Memory B cell (primary cell): ENCODE measurements around the gene MTHFD1.
"Not testable (repeated sequence)": the region's sequence is repeated elsewhere in the genome, so short reads cannot be mapped to it uniquely, and the experiment has no call there.

Experiments
- ATAC-seq: fragments of 150-1000 bp; cut with Tn5 transposase; 2 replicates; pipeline ENCODE4 v1.10.0; 2021; ENCODE audit warnings: low read depth, mild to moderate bottlenecking, moderate library complexity
- DNase-seq, 2 donors: peaks; one replicate each; pipeline ENCODE4 v3.0.0; 2022; ENCODE audit warnings: low spot score in 2 of 2
- H3K27ac Mint-ChIP-seq: one replicate; pipeline ENCODE4 v1.8.0; 2022; ENCODE audit warnings: mild to moderate bottlenecking, moderate library complexity, mixed read lengths
- H3K27me3 Mint-ChIP-seq: one replicate; pipeline ENCODE4 v1.8.0; 2022; ENCODE audit warnings: mixed read lengths
- H3K36me3 Mint-ChIP-seq: one replicate; pipeline ENCODE4 v1.8.0; 2022; ENCODE audit warnings: mild to moderate bottlenecking, mixed read lengths
- H3K4me1 Mint-ChIP-seq: one replicate; pipeline ENCODE4 v1.8.0; 2022; ENCODE audit warnings: mixed read lengths
- H3K4me3 Mint-ChIP-seq: one replicate; pipeline ENCODE4 v1.8.0; 2022; ENCODE audit warnings: mild to moderate bottlenecking, moderate library complexity, mixed read lengths
- H3K9me3 Mint-ChIP-seq: one replicate; pipeline ENCODE4 v1.8.0; 2022; ENCODE audit warnings: mixed read lengths

The MTHFD1 gene

GRCh38 chr14:64391986-64392385, 3.8 kb downstream of the MTHFD1 start:
- DNase-seq, result no peak
- H3K4me3 Mint-ChIP-seq, result no peak overlapping the region
- no peak overlapping the region for H3K27ac Mint-ChIP-seq
- no peak for ATAC-seq
- H3K36me3 Mint-ChIP-seq, result peaks cover 8% of the 10 kb centered on the region
- peaks cover 44% of the 10 kb centered on the region for H3K4me1 Mint-ChIP-seq
- no peaks in the 10 kb centered on the region for H3K27me3 Mint-ChIP-seq
- no peaks in the 10 kb centered on the region for H3K9me3 Mint-ChIP-seq

GRCh38 chr14:64393189-64393726, 5.1 kb downstream of the MTHFD1 start:
- H3K9me3 Mint-ChIP-seq, ATAC-seq, H3K27ac Mint-ChIP-seq, DNase-seq, H3K36me3 Mint-ChIP-seq, H3K27me3 Mint-ChIP-seq, H3K4me3 Mint-ChIP-seq: not testable (repeated sequence)
- H3K4me1 Mint-ChIP-seq, result peaks cover 38% of the 10 kb centered on the region

GRCh38 chr14:64394423-64394822, 6.3 kb downstream of the MTHFD1 start:
- ATAC-seq (no peak), DNase-seq (no peak)
- Mint-ChIP-seq H3K4me3 (no peak overlapping the region), H3K27me3 (no peaks in the 10 kb centered on the region), H3K4me1 (peaks cover 34% of the 10 kb centered on the region), H3K27ac (no peak overlapping the region), H3K36me3 (peaks cover 8% of the 10 kb centered on the region), H3K9me3 (no peaks in the 10 kb centered on the region)

GRCh38 chr14:64394977-64395633, 7.0 kb downstream of the MTHFD1 start:
- Mint-ChIP-seq H3K4me1 (peaks cover 34% of the 10 kb centered on the region), H3K4me3 (no peak overlapping the region), H3K27ac (no peak overlapping the region), H3K27me3 (no peaks in the 10 kb centered on the region), H3K9me3 (no peaks in the 10 kb centered on the region), H3K36me3 (peaks cover 8% of the 10 kb centered on the region)
- no peak for ATAC-seq
- no peak for DNase-seq

DNA sequence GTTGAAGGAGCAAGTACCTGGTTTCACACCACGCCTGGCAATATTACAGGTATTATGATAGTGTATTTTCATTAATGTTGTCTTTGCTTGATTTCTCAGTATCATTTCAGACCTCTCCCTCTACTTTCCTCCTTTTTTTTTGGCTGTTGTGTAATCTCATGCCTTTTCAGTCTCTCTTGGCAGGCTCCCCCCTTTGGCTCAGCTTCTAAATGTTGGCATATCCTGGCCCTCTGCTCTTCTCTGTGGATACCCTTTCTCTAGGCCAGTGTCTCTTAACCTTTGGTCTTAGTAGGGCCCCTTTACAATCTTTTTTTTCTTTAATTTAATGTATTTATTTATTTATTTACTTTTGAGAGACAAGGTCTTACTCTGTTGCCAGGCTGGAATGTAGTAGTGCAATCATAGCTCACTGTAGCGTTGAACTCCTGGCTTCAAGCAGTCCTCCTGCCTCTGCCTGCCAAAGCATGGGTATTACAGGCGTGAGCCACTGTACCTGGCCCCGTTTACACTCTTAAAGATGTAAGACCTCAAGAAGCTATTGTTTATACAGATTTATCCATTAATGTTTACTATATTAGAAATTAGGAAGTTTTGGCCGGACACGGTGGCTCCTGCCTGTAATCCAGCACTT, 12.8 kb downstream of the MTHFD1 start:
- peak overlapping the region; percentile 18 for H3K27ac Mint-ChIP-seq

DNA sequence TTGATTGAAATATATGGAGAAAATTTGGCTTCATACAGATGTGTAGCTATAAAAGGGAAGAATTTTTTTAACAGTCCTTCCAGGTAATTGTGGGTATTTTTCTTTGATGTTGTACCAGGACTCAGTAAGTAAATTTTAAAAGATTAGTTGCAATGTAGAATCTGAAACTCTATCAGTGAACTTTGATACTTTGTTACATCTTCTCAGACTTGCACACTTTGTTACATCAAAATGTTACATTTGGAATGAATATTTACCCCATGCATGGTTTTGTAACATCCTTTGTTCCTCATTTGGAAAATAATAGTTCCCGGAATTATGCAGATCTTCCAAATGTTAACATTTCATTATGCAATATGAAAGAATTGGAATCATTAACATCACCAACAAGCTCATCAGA, 13.8 kb downstream of the MTHFD1 start:
- peaks cover 18% of the 10 kb centered on the region for H3K36me3 Mint-ChIP-seq
- H3K4me1 Mint-ChIP-seq, result peaks cover 12% of the 10 kb centered on the region
- H3K9me3 Mint-ChIP-seq, result no peaks in the 10 kb centered on the region
- no peaks in the 10 kb centered on the region for H3K27me3 Mint-ChIP-seq
- ATAC-seq, result no peak
- no peak for DNase-seq
- no peak overlapping the region for H3K27ac Mint-ChIP-seq
- no peak overlapping the region for H3K4me3 Mint-ChIP-seq

More for the DNA sequence above, 12.8 kb downstream of the MTHFD1 start:
- Mint-ChIP-seq H3K4me1 (peaks cover 12% of the 10 kb centered on the region), H3K9me3 (no peaks in the 10 kb centered on the region), H3K27me3 (no peaks in the 10 kb centered on the region), H3K36me3 (peaks cover 18% of the 10 kb centered on the region), H3K4me3 (peak overlapping the region; percentile 15)
- ATAC-seq, result no peak
- no peak for DNase-seq

DNA sequence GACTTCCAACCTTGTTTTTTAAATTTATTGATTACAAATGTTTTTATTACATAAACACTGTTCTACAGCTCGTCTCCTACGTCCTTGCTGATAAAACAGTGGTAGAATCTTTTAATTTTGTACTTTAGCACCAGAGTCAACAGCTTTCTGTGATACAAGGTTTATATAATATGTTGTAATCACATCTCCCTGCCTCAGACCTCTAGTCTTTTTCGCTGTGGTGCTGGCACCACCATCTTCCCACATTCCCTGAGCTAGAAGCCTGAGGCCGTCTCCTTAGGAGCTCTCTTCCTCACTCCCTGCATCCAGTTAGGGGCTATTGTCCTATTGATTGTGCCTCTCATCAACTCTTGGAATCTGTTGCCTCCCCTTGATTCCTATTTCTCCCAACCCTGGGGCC, 17.1 kb downstream of the MTHFD1 start:
- Mint-ChIP-seq H3K9me3 (no peaks in the 10 kb centered on the region), H3K4me1 (peaks cover 15% of the 10 kb centered on the region), H3K4me3 (no peak overlapping the region), H3K36me3 (peaks cover 18% of the 10 kb centered on the region), H3K27ac (peak overlapping the region; percentile 9), H3K27me3 (no peaks in the 10 kb centered on the region)
- DNase-seq (no peak), ATAC-seq (no peak)

- peaks cover 12% of the 10 kb centered on the region for H3K4me1 Mint-ChIP-seq
- no peaks in the 10 kb centered on the region for H3K9me3 Mint-ChIP-seq
- H3K4me3 Mint-ChIP-seq, result no peak overlapping the region
- DNase-seq (no peak), ATAC-seq (no peak)
- peaks cover 21% of the 10 kb centered on the region for H3K36me3 Mint-ChIP-seq
- no peaks in the 10 kb centered on the region for H3K27me3 Mint-ChIP-seq
- no peak overlapping the region for H3K27ac Mint-ChIP-seq
Observed at GRCh38 chr14:64407329-64407728, 19.2 kb downstream of the MTHFD1 start.

GRCh38 chr14:64409126-64409920, 21.2 kb downstream of the MTHFD1 start:
- ATAC-seq (peak; percentile 84), DNase-seq (no peak)
- Mint-ChIP-seq H3K4me3 (no peak overlapping the region), H3K27ac (peak overlapping the region; percentile 91), H3K9me3 (no peaks in the 10 kb centered on the region), H3K27me3 (no peaks in the 10 kb centered on the region), H3K4me1 (peaks cover 9% of the 10 kb centered on the region), H3K36me3 (peaks cover 19% of the 10 kb centered on the region)

- Mint-ChIP-seq H3K4me3 (no peak overlapping the region), H3K36me3 (peaks cover 15% of the 10 kb centered on the region), H3K27ac (no peak overlapping the region), H3K9me3 (no peaks in the 10 kb centered on the region), H3K4me1 (peaks cover 9% of the 10 kb centered on the region), H3K27me3 (no peaks in the 10 kb centered on the region)
- ATAC-seq (no peak), DNase-seq (no peak)
Observed at GRCh38 chr14:64410084-64410774, 22.1 kb downstream of the MTHFD1 start.

GRCh38 chr14:64411001-64411400, 22.8 kb downstream of the MTHFD1 start:
- no peak for DNase-seq

DNA sequence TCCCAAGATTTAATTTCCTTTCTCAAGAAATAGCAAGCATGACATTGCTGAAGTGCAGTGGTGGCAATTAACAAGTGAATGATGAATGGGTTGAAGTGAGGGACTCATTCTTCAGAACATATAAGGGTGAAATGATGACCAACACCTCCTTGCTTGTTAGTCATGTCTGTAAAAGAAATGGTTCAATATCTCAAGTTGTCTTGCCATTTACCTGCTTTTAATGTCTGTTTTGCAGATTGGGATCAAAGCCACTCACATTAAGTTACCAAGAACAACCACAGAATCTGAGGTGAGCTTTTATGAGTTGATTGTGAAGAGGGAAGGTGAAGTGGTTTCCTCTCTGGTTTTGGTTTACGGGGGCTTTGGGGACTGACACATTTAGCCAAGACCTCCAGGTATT, 24.1 kb downstream of the MTHFD1 start:
- Mint-ChIP-seq H3K4me3 (no peak overlapping the region), H3K36me3 (peaks cover 14% of the 10 kb centered on the region), H3K4me1 (peaks cover 6% of the 10 kb centered on the region), H3K27ac (no peak overlapping the region), H3K27me3 (no peaks in the 10 kb centered on the region), H3K9me3 (no peaks in the 10 kb centered on the region)
- ATAC-seq, result no peak
- DNase-seq, result no peak

More at GRCh38 chr14:64411001-64411400, 22.8 kb downstream of the MTHFD1 start:
- no peaks in the 10 kb centered on the region for H3K9me3 Mint-ChIP-seq
- H3K27ac Mint-ChIP-seq, result no peak overlapping the region
- no peak overlapping the region for H3K4me3 Mint-ChIP-seq
- peaks cover 14% of the 10 kb centered on the region for H3K36me3 Mint-ChIP-seq
- peaks cover 6% of the 10 kb centered on the region for H3K4me1 Mint-ChIP-seq
- no peaks in the 10 kb centered on the region for H3K27me3 Mint-ChIP-seq
- ATAC-seq, result no peak

- H3K4me3 Mint-ChIP-seq, result no peak overlapping the region
- no peak overlapping the region for H3K27ac Mint-ChIP-seq
Observed at GRCh38 chr14:64416348-64416932, 28.3 kb downstream of the MTHFD1 start.

More at GRCh38 chr14:64416348-64416932, 28.3 kb downstream of the MTHFD1 start:
- Mint-ChIP-seq H3K36me3 (peaks cover 25% of the 10 kb centered on the region), H3K9me3 (no peaks in the 10 kb centered on the region), H3K4me1 (no peaks in the 10 kb centered on the region), H3K27me3 (no peaks in the 10 kb centered on the region)
- ATAC-seq (no peak), DNase-seq (no peak)
